ENCODE measurements around the gene GPRIN2. TPM values are rescaled to one million over a fixed set of nuclear protein-coding genes. Genes with fewer than 3 reads are reported as not detected.
"Not testable (repeated sequence)": the region's sequence is repeated elsewhere in the genome, so short reads cannot be mapped to it uniquely, and the experiment has no call there.

Gene GPRIN2
- total RNA-seq (2014; rRNA removed; shearing (Covaris generic)): not detected in 2 replicates
- polyA plus RNA-seq (2014; cell fraction: nucleus; rRNA removed): not detected in 2 replicates

GRCh38 chr10:46556515-46557318 is at the start of gene GPRIN2:
TSS of gene GPRIN2 (minus strand) at chr10:46556658. CDS start at chr10:46550736, 5,922 bp downstream.
- DNase-seq (ENCODE audit: extremely low read depth, low read depth): no peak

GRCh38 chr10:46600516-46600915 is 44.1 kb upstream of the GPRIN2 start:
- not testable (repeated sequence) for DNase-seq (ENCODE audit: extremely low read depth, low read depth)

GRCh38 chr10:46597616-46598246 is 41.3 kb upstream of the GPRIN2 start:
- not testable (repeated sequence) for DNase-seq (ENCODE audit: extremely low read depth, low read depth)

GRCh38 chr10:46596570-46596969 is 40.1 kb upstream of the GPRIN2 start:
- DNase-seq (ENCODE audit: extremely low read depth, low read depth): not testable (repeated sequence)

- not testable (repeated sequence) for DNase-seq (ENCODE audit: extremely low read depth, low read depth)
Observed at GRCh38 chr10:46594453-46595063, 38.1 kb upstream of the GPRIN2 start.

- not testable (repeated sequence) for DNase-seq (ENCODE audit: extremely low read depth, low read depth)
Observed at GRCh38 chr10:46593307-46593706, 36.8 kb upstream of the GPRIN2 start.

GRCh38 chr10:46591053-46591452 is 34.6 kb upstream of the GPRIN2 start:
- not testable (repeated sequence) for DNase-seq (ENCODE audit: extremely low read depth, low read depth)

- DNase-seq (ENCODE audit: extremely low read depth, low read depth): not testable (repeated sequence)
Observed at GRCh38 chr10:46589589-46589988, 33.1 kb upstream of the GPRIN2 start.

- DNase-seq (ENCODE audit: extremely low read depth, low read depth): not testable (repeated sequence)
Observed at GRCh38 chr10:46588221-46588620, 31.8 kb upstream of the GPRIN2 start.

- DNase-seq (ENCODE audit: extremely low read depth, low read depth): not testable (repeated sequence)
Observed at GRCh38 chr10:46587546-46587945, 31.1 kb upstream of the GPRIN2 start.

GRCh38 chr10:46585246-46585645 is 28.8 kb upstream of the GPRIN2 start:
- not testable (repeated sequence) for DNase-seq (ENCODE audit: extremely low read depth, low read depth)

GRCh38 chr10:46584196-46584595 is 27.7 kb upstream of the GPRIN2 start:
- DNase-seq (ENCODE audit: extremely low read depth, low read depth): not testable (repeated sequence)

GRCh38 chr10:46582568-46582967 is 26.1 kb upstream of the GPRIN2 start:
- not testable (repeated sequence) for DNase-seq (ENCODE audit: extremely low read depth, low read depth)

- DNase-seq (ENCODE audit: extremely low read depth, low read depth): not testable (repeated sequence)
Observed at GRCh38 chr10:46581997-46582396, 25.5 kb upstream of the GPRIN2 start.

- not testable (repeated sequence) for DNase-seq (ENCODE audit: extremely low read depth, low read depth)
Observed at GRCh38 chr10:46579378-46579777, 22.9 kb upstream of the GPRIN2 start.

GRCh38 chr10:46578474-46579178 is 22.2 kb upstream of the GPRIN2 start, which contains the start of gene SYT15:
TSS of gene SYT15 (plus strand) at chr10:46579128. CDS start at chr10:46579169, 41 bp downstream.
- not testable (repeated sequence) for DNase-seq (ENCODE audit: extremely low read depth, low read depth)

GRCh38 chr10:46577624-46578473 is 21.4 kb upstream of the GPRIN2 start:
- not testable (repeated sequence) for DNase-seq (ENCODE audit: extremely low read depth, low read depth)

GRCh38 chr10:46573884-46574283 is 17.4 kb upstream of the GPRIN2 start:
- DNase-seq (ENCODE audit: extremely low read depth, low read depth): not testable (repeated sequence)

- not testable (repeated sequence) for DNase-seq (ENCODE audit: extremely low read depth, low read depth)
Observed at GRCh38 chr10:46573314-46573713, 16.9 kb upstream of the GPRIN2 start.
